HG03520 (cell line): ENCODE results near the gene HOXA11.

ENCODE experiments used
- ATAC-seq: cut with Tn5 transposase; IDR thresholded peaks from one replicate; pipeline ENCODE4 v1.9.1; 2021; ENCODE audit warnings: mild to moderate bottlenecking, moderate library complexity; ENCODE audit not compliant: unreplicated experiment

Gene HOXA11

DNA sequence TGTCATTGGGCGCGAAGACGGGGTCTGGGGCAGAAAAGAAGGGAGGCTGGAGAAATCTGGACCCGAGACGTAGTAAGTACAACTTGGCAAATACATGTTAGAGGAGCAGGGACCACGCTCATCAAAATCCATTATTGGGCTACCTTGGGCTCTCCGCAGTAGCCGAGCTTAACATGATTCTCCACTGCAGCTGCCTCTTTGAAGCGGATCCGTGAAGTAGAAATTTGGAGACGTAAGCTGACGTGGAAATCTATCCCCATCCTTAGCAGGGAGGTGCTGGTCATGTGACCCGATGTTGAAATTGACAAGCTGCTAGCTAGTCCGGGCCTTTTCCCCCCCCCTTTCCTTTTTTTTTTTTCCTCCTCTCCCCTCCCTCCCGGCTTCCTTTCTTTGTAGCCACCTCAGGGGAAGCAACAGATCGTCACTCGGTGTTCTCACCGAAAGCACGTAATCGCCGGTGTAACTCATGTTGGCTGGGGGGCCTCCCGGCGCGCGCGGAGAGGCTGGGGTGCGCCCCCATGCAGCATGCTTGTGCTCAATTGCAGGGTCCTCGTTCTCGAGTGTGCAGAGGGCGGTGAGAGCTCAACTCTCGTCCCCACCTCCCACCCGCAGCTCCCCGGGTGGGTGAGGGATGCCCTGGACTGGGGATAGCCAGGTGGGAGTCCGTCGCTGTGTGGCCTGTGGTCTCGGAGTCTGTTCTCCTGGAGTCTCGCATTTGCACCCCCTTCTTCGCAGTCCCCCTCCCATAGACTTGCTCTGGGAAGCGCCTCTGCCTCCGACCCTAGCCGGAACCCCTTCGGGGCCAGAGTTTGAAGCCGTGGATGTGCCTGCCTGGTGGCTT is at the start of gene HOXA11:
Gene HOXA11 (minus strand): TSS at position 220 of the 841 bp plus-strand sequence. CDS start 88 bp downstream, at position 132.
- ATAC-seq: no peak

DNA sequence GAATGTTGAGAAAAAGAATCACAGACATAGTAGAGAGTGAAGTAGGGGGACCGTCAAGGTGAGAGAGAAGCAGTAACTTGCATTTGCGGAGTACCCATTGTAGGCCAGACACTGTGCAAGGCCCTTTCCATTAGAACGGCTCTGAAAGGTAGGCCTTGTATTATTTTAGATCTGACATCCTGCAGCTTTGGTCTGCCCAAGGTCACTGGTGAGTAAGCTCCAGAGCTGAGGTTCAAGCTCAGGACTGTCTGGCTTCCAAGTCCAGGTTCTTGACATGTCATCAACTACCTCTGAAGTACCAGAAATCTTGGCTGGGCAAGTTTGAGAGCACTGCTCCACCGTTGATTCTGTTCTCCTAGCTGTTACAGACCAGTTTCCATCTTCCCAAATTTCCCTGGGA is 44.4 kb upstream of the HOXA11 start:
- no peak for ATAC-seq

DNA sequence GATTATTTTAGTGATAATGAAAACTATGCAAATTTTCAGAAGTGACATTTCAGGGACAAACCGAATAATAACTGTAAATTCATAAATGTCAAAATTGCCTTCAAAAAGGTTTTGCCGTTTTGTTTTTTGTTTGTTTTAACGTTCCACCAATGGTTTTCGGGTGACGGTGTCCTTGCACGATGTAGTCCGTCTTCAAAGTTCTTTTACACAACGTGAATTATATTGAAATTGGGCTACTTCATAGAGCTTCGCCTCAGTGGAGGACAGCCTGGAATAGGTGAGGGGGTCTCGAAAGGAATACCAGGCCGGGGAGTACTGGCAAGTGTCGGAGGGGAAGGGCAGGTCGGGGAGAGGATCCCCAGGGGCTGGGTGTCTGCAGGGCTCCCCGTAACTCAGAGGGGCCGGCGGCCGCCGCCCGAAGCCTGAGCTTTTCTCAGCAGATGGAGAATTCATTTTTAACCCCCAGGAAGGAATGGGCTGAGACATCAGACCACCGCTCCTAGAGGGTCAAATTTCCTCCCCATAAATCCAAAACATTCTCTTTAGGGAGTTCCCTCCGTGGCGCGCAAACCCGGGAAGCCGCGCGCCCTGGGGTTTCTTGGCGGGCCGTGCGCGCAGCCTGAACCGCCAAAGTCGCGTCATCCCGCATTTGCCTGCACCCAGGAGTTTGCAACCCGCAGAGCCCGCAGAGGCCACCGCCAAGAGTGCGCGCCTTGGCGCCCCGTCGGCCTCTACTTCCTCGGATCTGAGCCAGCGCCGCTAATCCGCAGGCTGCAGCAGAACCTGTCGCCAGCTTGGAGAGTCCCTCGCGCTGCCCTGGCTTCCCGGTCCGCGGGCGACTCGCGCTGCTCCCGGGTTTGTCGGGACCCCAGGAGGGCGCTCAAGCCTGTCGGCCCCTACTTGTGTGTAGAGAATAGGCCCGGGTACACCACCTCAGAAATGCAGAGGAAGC is 40.2 kb upstream of the HOXA11 start:
- no peak for ATAC-seq

DNA sequence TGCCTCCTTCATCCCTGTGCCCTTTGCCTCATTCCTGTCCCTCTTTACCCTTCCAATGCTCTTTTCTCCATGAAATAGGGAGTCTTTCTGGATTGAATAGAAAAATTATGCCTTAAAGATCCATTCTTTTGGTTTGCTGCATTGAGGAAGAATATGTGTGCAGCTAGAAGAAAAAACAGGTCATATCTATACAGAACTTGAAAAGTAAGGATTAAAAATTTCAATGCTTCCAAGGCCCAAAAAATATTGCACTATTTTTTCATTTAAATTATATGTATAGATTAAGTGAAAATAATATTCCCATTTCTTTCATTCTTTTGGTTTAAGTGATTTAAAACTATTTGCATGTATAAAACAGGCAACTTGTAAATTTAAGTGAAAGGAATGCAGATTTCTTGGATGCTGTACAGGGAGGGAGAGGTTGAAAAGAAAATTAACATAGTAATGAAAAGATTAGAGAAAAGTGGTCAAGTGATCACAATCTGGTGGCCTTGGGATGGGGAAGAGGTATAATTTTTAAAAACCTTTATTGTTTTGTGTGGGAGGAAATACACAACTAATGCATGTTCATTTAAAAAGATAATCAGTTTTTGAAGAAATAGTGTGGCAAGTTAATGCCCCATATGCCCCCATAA is 39.0 kb upstream of the HOXA11 start:
- ATAC-seq: no peak

DNA sequence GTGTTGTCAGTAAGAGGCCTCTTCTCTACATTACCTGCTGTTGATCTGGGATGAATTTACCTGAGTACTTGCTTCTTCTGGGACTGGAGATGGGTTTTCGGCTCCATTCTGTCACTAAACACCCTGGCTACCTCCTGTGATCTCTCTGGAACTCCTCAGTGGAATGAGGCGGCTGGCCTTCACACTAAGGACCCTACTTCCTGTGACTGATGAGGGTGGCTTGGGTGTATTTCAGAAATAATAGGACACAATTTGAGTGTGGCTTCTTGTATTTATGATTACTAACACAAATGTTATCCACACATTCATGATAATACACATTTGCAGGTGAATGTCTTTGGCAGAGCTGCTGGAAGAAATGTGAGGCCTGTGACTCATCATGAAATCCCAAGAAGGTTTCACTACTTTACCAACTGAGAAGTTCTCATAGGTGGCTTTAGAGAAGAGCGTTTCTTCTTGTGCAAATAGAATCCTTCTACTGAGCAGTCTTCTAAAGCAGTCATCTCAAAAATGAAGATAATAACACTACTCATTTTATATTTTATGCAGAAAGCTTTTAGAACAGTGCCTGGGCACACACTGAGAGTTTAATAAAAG is 36.3 kb upstream of the HOXA11 start:
- no peak for ATAC-seq

DNA sequence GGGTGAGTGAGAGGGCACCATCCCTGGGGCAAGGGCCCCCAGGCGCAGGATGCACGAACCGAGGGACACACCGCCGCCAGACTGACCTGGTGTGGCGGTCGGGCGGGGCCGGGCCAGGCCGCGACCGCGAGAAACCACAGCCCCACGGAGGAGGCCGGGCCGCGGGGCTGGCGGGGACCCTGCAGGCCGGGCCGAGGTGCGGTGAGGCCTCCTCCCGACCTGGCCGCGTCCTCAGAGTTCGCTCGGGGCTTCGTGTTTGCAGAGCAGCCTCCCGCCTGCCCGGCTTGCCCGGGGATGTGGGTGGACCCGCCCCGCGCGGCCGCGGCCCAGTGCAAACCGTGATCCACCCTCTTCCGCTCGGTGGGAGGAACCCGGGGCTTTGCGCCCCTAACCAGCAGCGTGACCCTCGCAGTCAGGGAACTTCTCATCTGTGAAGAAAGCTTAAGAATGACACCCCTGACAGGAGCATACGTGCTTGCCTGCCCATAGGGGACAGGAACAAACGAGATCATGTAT is 35.5 kb upstream of the HOXA11 start:
- ATAC-seq: no peak

DNA sequence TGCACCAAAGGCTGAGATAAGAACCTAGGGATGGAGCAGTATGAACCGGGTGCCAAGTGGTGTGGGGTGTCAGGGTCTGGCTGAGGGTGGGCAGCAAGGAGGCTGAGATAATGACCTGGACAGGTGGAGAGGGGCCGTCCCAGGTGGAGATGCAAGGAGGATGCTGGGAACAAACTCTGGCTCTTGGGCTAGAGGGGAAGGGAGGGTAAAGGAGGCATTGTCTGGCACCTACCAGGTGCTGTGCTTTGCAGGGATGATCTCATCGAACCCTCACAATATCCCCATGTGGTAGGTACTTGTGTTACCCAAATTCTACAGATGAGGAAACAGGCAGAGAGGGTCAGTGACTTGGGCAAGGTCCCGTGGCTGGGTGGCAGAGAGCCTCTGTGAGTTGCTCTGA is 34.8 kb upstream of the HOXA11 start:
- no peak for ATAC-seq

DNA sequence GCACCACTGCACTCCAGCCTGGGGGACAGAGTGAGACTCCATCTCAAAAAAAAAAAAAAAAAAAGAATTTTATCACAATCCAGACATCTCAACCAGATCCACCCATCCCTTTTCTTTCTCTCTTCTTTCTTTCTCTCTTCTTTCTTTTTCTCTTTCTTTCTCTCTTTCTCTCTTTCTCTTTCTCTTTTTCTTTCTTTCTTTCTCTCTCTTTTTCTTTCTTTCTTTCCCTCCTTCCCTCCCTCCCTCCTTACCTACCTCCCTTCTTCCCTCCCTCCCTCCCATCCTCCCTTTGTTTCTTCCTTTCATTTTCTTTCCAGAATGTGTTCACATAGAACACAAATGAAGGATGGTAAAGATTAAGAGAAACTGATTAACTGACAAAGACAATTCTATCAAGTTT is 32.9 kb upstream of the HOXA11 start:
- ATAC-seq: no peak

DNA sequence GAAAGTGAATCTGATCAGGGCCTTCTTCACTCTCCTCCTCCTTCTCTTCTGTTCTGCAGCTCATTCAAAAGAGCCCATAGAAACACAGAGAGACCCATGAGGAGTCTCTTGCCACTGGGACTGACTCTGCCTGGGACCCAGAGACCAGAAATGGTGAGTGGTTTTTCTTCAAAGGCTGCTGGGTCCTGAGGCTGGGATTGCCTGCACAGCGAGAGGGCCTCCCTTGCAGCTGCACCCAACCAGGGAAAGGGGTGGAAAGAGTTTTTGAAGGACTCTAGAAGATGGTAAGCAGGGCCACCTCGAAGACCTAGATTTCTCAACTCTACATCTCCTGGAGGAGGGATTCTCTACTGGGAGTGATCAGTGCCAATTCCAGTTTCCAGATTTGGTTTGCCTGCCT is 30.3 kb upstream of the HOXA11 start:
- no peak for ATAC-seq

DNA sequence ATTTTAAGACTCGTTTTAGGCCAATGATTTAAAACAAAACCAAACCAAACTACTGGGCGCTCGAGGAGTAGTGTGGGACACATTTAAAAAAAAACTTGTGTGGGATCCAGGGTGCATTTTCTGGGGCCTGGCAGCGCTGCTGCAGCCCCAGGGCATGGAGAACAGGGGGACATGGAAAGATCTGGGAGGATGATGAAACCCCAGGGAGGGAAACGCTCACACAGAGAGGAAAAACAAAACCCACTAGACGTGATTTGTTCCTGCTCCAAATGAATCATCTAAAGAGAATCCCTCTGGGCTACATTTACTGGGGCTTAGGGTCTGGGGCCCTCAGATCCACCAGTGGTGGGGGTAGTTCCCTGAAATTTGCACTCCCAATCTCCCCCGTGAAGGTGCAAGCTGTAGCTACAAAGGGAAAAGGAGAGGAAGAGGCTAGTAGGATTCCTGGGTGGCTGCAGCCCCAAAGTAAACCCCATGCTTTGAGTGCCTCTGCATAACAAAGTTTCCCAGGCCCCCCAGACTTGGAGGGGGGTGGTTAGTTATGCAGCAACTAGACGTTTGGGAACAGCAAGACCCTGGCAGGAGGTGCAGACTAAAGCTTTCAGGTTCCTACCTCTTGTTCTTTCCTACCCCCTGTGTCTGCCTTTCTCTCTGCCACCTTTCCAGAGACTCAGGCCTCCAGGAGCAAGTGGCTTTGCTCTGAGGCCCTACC is 29.4 kb upstream of the HOXA11 start:
- ATAC-seq: no peak

DNA sequence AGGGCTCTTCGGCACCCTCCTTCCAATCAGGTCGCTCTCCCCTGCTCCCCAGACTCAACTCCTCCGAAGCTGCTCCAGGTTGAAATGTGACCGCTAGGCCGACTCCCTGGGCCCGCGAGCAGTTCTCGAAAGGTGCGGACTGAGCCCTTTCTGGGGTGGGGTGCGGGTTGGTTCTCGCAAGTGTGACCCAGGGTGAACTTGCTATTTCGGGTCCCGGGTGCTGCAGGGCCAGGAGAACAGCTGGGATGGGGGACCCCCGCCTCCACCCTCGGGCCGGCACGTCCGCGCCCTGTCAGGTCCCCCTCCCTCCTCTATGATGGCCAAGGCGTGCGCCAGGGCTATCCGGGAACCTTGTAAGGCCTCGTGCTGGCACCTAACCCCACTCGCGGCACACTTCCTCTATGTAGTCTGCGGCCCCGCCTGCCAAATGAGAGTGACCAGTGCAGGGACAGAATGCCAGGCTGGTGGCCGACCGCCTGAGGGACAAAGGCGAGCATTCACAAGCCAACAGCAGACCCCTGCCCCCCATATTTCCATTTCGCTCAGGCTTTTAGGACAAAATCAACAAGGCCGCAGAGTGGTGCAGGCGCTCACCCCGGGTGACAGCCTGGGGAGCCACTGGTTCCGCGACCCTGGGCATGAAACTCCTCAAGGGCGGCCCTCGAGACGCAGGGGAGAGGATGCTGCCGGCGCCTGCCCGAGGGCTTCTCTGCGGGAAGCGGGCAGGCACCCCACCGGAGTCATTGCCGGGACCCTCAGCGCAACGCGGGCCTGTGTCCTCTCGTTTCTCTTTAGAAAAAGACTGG is 28.6 kb upstream of the HOXA11 start:
- ATAC-seq: no peak

DNA sequence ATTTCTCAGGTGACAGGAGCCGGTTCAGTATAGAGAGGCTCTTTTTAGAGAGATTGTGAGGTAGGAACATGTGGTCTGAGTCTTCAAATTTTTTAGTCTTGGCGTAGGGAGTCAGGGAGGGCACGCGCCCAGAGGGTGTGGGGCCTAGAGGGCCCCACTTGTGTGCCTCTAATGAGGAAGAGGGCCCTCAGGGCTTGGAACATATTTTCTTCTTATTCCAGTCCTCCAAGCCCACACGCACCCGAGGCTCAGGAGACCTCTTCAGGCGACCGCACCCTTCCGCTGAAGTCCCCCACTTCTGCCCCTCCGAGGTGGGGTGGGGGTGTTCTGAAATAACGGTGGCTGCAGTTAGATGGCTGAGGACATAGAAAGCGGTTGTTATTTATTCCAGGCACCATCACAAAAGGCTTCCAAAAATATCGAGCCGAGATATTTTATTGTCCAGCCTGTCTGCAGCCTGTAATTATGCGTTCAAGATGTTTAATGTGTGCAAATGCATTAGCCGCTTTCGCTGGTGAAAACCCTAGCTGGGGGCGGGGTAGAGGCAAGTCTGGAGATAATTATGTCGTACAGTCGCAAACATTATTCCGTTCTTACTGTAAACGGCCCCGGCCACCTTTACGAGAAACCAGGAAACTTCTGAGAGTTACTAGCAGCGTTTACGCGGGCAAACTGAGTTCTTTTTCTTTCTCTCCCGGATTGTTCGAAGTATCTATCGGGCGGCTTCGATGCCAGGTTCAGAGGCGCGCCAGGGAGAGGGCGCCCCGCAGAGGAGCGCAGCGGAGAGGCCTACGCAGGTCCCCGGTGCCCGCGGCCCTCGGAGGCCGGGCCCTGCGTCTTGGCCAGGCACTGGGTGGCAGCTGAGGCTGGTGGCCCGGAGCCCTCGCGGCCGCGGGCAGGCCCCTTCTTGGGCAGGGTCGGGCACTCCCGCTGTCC is 27.7 kb upstream of the HOXA11 start:
- ATAC-seq: no peak

DNA sequence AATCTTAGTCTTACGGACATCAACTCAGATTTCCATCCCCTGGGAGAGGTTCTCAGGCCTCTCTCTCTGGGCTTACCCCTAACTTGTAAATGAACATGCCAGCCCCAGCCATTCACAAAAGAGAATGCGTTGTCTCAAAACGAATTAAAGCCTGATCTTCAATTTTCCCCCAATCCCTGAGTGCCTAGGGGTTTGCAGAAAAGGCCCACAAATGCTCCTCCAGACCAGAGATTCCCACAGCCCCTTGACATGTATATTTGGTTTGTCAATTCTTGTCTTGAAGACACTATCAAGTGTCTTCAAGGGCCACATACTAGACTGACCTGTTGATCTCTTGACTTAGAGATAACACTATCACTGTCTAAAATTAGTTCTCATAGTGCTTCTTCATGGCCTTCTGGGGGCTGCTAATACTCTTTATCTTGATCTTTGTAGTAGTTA is 26.8 kb upstream of the HOXA11 start:
- no peak for ATAC-seq

DNA sequence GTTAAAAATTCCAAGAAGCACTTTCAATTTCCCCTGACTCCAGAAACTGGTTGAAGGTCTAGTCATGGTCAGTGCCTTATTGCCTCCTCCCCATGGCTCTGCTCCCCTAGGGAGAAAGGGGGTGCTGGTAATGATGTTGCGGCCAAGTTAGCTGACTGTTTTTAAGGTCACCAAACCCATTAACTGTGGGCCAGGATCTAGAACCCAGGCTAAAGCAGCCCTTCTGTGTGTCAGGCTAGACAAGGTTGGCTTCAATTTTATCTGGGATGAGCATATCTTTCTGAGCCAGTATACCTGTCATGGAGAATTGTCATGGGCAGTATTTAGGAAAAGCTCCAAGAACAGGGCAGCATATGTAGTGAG is 26.0 kb upstream of the HOXA11 start:
- no peak for ATAC-seq

DNA sequence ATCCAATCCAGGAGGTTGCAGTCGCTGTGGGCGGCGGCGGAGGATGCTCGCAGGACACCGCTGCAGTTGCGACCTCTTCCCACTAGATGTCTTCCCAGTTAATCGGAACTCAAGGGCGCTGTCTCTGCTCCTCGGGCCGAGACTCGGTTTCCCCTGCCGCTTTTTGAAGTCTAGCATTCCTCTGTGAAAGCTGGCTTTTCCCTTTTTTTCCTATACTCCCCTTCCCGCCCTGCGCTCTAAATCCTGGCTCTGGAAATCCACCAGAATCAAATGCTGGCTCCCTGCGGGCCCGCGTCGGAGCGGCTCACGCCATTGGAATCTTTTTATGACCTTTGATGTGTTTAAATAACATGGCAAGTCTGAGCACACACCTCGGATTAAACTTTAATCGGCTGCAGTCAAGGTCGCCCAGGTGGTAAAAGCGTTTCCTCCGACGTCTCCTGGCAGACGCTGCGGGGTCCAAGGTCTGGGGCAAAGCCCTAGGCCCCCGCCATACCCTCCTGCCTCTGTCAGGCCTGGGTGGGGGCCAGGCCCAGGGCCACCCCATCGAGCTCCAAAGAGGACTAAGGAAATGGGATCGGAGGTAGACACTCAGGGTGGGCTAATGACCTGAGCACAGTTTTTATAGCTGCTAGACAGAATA is 25.5 kb upstream of the HOXA11 start:
- ATAC-seq: peak; percentile 51

DNA sequence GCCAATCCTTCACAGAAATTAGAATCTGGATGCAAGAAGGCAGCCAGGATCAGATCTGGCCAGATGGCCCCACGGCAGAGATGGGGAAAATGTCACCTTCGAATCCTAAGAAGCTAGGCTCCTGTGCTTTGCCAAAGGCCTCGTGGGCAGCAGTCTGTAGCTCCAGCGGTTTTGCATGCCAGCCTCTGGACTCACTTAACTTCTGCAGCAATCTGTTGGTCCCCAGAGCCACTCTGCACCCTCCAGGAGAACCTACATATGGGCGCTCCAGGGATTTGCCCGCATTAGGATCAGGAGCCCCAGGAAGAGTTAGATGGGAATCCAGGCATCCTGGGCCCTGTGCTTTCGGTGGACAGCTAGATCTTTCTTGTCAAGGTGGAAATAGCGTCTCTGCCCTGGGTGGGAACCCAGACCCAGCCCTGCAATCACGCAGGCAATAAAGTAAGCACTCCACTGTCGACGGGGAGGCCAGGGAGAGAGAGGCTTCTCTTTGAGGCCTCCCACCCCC is 25.0 kb upstream of the HOXA11 start:
- ATAC-seq: no peak

DNA sequence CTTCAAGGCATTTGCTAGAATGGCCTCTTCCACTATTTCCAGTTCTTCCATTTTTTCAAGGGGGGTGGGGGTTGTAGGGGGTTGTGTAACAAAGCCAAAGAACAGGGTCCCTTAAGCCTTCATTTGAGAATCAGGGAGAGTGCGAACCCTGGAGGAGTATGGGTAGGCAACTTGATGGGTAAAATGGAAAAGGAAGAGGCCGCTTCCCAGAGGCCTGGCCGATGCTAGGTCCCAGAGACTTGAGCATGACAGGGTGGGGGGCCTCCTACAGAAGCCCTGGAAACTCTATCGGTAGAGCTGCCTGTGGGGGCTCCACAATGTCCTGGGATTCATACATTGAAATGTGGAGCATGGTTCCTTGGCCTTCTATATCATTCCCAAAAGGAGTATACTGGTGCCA is 24.0 kb upstream of the HOXA11 start:
- ATAC-seq: no peak
